GM19035 (cell line): ENCODE measurements around the gene CTDP1.
"Not testable (repeated sequence)": the region's sequence is repeated elsewhere in the genome, so short reads cannot be mapped to it uniquely, and the experiment has no call there.

Source experiments
- ATAC-seq: cut with Tn5 transposase; IDR thresholded peaks from one replicate; pipeline ENCODE4 v1.9.1; 2021; ENCODE audit not compliant: unreplicated experiment

The CTDP1 gene

GRCh38 chr18:79739440-79739778 is 59.8 kb downstream of the CTDP1 start:
- no peak for ATAC-seq

DNA sequence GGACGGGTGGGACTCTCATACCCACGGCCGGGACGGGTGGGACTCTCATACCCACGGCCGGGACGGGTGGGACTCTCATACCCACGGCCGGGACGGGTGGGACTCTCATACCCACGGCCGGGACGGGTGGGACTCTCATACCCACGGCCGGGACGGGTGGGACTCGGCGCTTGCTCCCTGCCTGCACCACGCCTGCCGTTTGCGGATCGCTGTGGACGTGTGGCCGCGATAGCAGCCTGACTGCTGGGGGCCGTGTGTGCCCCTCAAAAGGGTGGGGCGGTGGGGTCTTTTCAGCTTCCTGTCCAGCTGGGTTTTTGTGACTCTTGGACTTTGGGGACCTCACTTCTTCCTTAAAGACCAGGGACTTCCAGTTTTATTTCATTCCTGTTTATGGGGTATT is 60.4 kb downstream of the CTDP1 start:
- ATAC-seq, result not testable (repeated sequence)

- no peak for ATAC-seq
Observed at GRCh38 chr18:79740521-79741361, 61.1 kb downstream of the CTDP1 start.

DNA sequence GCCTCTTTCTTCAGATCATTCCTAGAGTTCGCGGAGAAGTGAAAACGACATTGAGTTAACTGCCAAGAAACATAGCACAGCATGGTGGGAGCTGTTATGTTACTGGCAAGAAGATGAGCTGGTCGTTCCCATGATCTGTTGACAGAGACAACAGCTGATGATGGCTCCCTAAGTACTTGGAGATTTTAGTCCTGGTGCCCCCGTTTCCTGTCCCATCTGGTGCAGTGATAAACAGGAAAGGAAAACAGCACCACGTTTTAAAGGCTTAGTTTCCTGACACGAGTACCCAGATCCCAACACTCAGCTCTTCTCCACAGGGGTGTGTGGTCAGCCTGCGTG is 61.7 kb downstream of the CTDP1 start:
- ATAC-seq, result no peak

- ATAC-seq, result no peak
Observed at GRCh38 chr18:79742076-79742475, 62.5 kb downstream of the CTDP1 start.

- ATAC-seq, result no peak
Observed at GRCh38 chr18:79744625-79745024, 65.0 kb downstream of the CTDP1 start.

DNA sequence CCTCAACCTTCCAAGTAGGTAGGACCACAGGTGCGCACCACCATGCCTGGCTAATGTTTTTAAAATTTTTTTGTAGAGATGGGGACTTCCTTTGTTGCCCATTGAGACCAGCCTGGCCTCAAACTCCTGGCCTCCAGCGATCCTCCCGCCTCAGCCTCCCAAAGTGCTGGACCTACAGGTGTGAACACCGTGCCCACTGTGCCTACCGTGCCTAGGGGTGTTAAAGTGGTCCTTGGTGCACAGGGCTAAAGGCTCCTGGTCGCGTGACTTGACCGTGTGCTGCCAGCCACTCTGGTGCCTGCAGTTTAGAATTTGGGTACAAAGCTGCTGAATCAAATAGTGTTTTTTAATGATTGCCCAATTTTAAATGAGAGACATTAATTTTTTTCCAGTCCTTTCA is 67.1 kb downstream of the CTDP1 start:
- no peak for ATAC-seq

DNA sequence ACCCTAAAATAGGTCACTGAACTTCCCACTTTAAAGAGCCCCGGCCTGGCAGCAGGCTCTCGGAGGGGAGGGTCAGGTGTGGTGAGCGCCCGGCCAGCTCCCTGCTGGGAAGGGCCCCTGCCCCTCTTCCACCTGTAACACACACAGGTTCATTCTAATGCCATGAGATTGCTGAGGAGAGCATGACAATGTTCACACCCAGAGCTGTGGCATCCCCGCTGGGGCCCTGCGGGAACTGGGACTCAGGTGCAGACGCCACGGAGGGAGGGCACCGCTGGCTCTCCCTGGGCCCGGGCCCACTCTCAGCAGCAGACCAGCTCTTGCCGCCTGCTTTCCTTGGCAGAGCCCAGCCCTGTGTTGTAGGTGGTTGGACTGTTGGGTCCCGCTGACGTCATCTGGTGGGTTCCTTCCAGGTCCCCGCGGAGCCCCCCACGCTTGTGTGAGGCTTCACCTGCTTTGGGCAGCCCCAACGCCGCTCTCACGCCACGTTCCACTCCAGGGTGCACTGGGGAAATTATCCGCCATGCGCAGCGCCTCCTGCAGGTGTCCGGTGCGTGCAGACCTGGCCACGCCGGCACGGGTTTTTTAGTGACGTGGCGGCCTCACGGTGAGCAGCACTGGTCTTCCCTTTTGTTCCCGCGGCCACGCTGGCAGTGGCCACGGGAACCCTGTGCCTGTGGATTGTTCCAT is 67.7 kb downstream of the CTDP1 start:
- no peak for ATAC-seq

- ATAC-seq, result no peak
Observed at GRCh38 chr18:79748321-79749180, 68.9 kb downstream of the CTDP1 start.

DNA sequence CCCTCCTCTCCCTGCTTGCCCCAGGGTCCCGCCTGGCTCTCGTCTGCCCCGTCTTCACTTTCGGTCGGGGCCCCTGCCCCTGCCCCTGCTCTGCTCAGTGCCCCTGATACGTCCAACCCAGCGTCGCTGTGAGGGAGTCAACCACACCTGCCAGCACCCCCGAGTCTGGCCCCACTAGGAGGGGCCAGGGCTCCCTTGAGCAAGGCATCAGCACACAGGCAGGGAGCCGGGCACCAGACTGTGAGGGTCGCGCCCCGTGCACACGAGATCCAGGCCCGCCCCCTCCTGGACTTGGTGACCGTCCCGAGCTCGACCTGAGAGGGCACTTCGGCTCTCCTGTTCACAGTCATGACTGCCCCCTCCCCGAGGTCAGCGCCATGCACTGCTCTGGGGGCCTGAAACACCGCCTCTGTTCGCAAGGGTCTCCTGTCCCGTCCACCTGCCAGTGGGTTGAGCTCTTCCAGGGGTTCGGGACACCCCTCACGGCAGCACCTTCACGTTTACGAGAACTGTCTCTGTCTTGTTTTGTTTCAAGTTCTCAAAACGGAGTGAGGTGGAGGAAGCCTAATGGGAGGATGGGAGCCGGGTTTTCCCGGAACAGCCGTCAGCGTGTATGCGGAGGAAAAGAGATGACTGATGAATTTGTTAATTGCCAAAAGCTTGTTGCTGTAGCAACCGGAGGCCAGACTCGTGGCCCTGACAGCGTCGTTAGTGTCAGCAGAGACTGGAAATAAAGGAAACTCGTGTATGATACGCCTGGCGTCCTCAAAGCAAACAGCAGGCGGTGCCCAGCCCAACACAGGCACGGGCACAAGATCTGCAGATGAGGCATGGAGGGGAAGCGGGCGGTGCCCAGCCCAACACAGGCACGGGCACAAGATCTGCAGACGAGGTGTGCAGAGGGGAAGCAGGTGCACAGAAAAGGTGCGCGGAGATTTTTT is 69.9 kb downstream of the CTDP1 start:
- ATAC-seq, result no peak

GRCh38 chr18:79750980-79751571 is 71.5 kb downstream of the CTDP1 start:
- ATAC-seq, result no peak

GRCh38 chr18:79751918-79752578 is 72.4 kb downstream of the CTDP1 start:
- not testable (repeated sequence) for ATAC-seq

DNA sequence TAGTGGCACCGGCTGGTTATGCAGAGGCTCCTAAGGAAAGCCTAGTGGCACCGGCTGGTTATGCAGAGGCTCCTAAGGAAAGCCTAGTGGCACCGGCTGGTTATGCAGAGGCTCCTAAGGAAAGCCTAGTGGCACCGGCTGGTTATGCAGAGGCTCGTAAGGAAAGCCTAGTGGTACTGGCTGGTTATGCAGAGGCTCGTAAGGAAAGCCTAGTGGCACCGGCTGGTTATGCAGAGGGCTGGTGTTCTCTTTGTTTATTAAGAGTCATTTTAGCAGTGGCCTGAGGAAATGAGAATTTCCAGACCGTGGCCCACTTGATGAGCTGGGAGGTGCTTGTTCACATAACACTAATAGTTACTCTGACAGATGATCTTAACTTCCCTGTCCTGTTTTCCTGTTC is 73.3 kb downstream of the CTDP1 start:
- not testable (repeated sequence) for ATAC-seq

- no peak for ATAC-seq
Observed at GRCh38 chr18:79753391-79753851, 73.8 kb downstream of the CTDP1 start.

DNA sequence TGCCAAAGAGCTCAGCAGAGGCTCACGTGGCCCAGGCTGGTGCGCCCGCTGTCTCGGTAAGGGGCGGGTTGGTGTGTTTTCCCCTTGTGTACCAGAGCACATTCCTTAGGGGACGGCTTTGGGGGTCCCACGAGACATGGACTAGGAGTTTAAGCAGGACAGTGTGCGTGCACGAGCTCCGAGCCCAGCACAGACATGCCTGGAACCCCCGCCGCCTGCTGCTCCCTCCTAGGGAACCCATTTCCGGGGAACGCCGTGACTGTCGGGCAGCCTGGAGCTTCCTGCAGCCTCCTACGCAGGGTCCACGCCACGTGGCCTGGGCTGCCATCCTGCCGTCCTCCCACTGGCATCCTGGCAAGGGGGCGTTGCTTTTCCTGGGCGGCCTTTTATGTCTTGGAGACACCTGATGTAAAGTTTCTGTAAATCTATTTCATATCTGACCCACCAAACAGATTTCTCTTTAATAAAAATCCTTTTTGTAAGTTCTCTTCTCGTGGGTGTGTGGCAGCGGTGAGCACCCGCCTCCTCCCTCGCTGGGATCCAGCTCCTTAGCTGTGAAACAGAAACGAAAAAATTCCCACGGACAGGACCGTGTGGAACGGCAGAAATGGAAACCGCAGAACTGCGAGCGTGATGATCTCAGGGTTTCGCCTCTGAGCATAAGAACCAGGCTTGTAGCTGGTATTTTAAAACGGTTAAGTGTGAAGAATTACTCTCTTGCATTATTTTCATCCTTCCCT is 74.6 kb downstream of the CTDP1 start:
- no peak for ATAC-seq

GRCh38 chr18:79754831-79755351 is 75.3 kb downstream of the CTDP1 start:
- no peak for ATAC-seq

DNA sequence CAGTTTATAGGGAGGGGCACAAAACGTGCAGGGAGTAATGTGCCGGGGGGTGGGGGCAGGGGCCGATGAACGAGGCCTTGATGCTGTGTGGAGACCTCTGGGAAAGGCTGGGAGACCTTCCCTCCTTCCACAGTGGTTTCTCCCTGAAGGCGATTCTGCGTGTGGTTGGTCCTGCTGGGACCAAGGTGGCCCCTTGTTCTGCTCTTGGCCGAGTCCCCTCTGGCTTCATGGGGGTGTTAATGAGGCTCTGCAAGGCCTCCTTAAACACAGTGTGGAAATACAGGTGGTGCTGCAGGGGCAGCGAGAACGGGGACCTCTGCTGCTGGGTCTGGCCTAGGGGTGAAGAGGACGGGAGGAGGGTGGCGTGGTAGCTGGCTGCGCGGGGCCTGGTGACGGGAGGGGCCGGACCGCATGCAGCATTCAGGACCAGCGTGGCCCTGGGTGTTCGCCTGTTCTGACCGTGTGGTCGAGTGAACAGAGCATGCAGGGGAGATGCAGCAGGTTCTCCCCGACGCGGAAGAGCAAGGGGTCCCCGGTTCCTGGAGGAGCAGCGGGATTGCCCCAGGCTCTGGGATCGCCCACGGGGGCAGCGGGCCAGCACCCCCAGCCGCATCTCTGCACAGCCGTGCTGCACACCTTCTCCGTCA is 76.0 kb downstream of the CTDP1 start:
- no peak for ATAC-seq

- ATAC-seq, result no peak
Observed at GRCh38 chr18:79756143-79756500, 76.5 kb downstream of the CTDP1 start.
